WERI-Rb-1 (cell line): ENCODE data around the gene TOMM22.

Source experiments
- DNase-seq: peaks from one replicate; pipeline ENCODE4 v3.0.0-alpha.2; 2020
- H3K27ac ChIP-seq: fragments of 250-450 bp; sonication (Bioruptor Pico); 2 replicates; pipeline ENCODE4 v1.5.1; 2020; ENCODE audit warnings: mild to moderate bottlenecking, moderate library complexity
- H3K27me3 ChIP-seq: fragments of 250-450 bp; sonication (Bioruptor Pico); 2 replicates; pipeline ENCODE4 v1.5.1; 2021; ENCODE audit warnings: mild to moderate bottlenecking, low read depth, moderate library complexity; ENCODE audit not compliant: insufficient read depth, severe bottlenecking
- H3K36me3 ChIP-seq: fragments of 250-450 bp; sonication (Bioruptor Pico); 2 replicates; pipeline ENCODE4 v1.5.1; 2020; ENCODE audit warnings: mild to moderate bottlenecking, moderate library complexity
- H3K4me3 ChIP-seq: 2 replicates; pipeline ENCODE4 v1.5.1; 2011; ENCODE audit warnings: low read depth, mild to moderate bottlenecking, control low read depth, low read length
- H3K9me3 ChIP-seq: fragments of 250-450 bp; sonication (Bioruptor Pico); 2 replicates; pipeline ENCODE4 v1.5.1; 2021; ENCODE audit warnings: mild to moderate bottlenecking, moderate library complexity; ENCODE audit not compliant: severe bottlenecking
- CTCF ChIP-seq: IDR thresholded peaks from 2 replicates; pipeline ENCODE4 v1.5.1; 2011; ENCODE audit warnings: low read depth, mild to moderate bottlenecking, control low read depth, inconsistent platforms, low read length

TOMM22 gene

GRCh38 chr22:38724926-38725571 lies 43.3 kb downstream of the TOMM22 start:
- DNase-seq, result no peak

GRCh38 chr22:38725900-38726655 lies 44.3 kb downstream of the TOMM22 start:
- no peak for DNase-seq
- Histone ChIP-seq H3K27me3 (no peaks in the 10 kb centered on the region), H3K4me3 (no peak overlapping the region), H3K36me3 (peaks cover 100% of the 10 kb centered on the region), H3K9me3 (no peaks in the 10 kb centered on the region), H3K27ac (no peak overlapping the region)
- no peak for TF ChIP-seq CTCF

More at GRCh38 chr22:38724926-38725571, 43.3 kb downstream of the TOMM22 start:
- peak; percentile 58 for TF ChIP-seq CTCF
- Histone ChIP-seq H3K36me3 (peaks cover 98% of the 10 kb centered on the region), H3K27ac (no peak overlapping the region), H3K27me3 (no peaks in the 10 kb centered on the region), H3K4me3 (no peak overlapping the region), H3K9me3 (no peaks in the 10 kb centered on the region)

GRCh38 chr22:38727123-38727522 lies 45.4 kb downstream of the TOMM22 start:
- no peak overlapping the region for H3K4me3 ChIP-seq
- no peak for DNase-seq
- peaks cover 100% of the 10 kb centered on the region for H3K36me3 ChIP-seq
- TF ChIP-seq CTCF, result no peak
- H3K27ac ChIP-seq, result no peak overlapping the region
- H3K9me3 ChIP-seq, result no peaks in the 10 kb centered on the region
- no peaks in the 10 kb centered on the region for H3K27me3 ChIP-seq

GRCh38 chr22:38727530-38728451 lies 46.0 kb downstream of the TOMM22 start:
- no peak overlapping the region for H3K4me3 ChIP-seq
- TF ChIP-seq CTCF, result no peak
- no peaks in the 10 kb centered on the region for H3K9me3 ChIP-seq
- H3K27ac ChIP-seq, result no peak overlapping the region
- H3K27me3 ChIP-seq, result no peaks in the 10 kb centered on the region
- DNase-seq, result no peak
- peaks cover 100% of the 10 kb centered on the region for H3K36me3 ChIP-seq

GRCh38 chr22:38728871-38729796 lies 47.4 kb downstream of the TOMM22 start:
- no peak for TF ChIP-seq CTCF
- Histone ChIP-seq H3K4me3 (no peak overlapping the region), H3K27ac (no peak overlapping the region), H3K27me3 (no peaks in the 10 kb centered on the region), H3K9me3 (no peaks in the 10 kb centered on the region), H3K36me3 (peaks cover 100% of the 10 kb centered on the region)
- no peak for DNase-seq
